Mucosa of descending colon (tissue), 3 donors: ENCODE data around the gene JPH2. TPM values are rescaled to one million over a fixed set of nuclear protein-coding genes. Genes with fewer than 3 reads are reported as not detected.
"Not testable (repeated sequence)": the region's sequence is repeated elsewhere in the genome, so short reads cannot be mapped to it uniquely, and the experiment has no call there.

Experiments
- ATAC-seq: fragments of 200-7000 bp; cut with Tn5 transposase; one replicate; pipeline ENCODE4 v1.9.1; 2020; ENCODE audit warnings: mild to moderate bottlenecking, moderate library complexity
- DNase-seq, 3 donors: peaks; one replicate each; pipeline ENCODE4 v3.0.0-alpha.2; 2020
- H3K36me3 ChIP-seq: fragments of 200-600 bp; one replicate; pipeline ENCODE4 v1.8.0; 2021; ENCODE audit warnings: low read depth, mild to moderate bottlenecking
- H3K4me1 ChIP-seq: fragments of 200-600 bp; one replicate; pipeline ENCODE4 v1.8.0; 2021; ENCODE audit warnings: low read depth, mild to moderate bottlenecking
- H3K4me3 ChIP-seq: fragments of 200-600 bp; one replicate; pipeline ENCODE4 v1.8.0; 2021; ENCODE audit warnings: mild to moderate bottlenecking
- H3K9me3 ChIP-seq: fragments of 200-600 bp; one replicate; pipeline ENCODE4 v1.8.0; 2021; ENCODE audit warnings: mild to moderate bottlenecking
- intact Hi-C, 2 donors: fragments of 100-400 bp; cut with DNase I in 1 of 2; cut with micrococcal nuclease in 1 of 2; formaldehyde crosslinking; loops; one replicate each; pipeline versions ENCODE4 v1.11.0 to v1.11.1; 2022; cut with DNase I, micrococcal nuclease
- total RNA-seq, 3 donors: library from RNA; stranded (reverse); fragmentation: NEBNext Ultra II Directional in 2 of 3; extraction: Animal tissue kit (Norgen Biotek cat#: 25700) in 2 of 3; gene quantifications; one replicate each; pipeline versions ENCODE4 v1.2.1 to v1.2.4, GENCODE V29; 2021 to 2023
- TF ChIP-seq, protein P1 (sequence below): fragments of 200-600 bp; IDR thresholded peaks from one replicate; pipeline ENCODE4 v1.8.0; 2022; ENCODE audit warnings: antibody characterized with exemption, mild to moderate bottlenecking
- donor health status: DM: no; HTN: no; CAD: no; lungs with moderate emphysema.
- donor health status: DM: no; HTN: no; CAD: no.
- donor health status: DM: no; HTN: yes; CAD: no.

The JPH2 gene
- total RNA-seq, 3 donors from 2014 or later = 2.3 to 87.3 (median 8.3) TPM

DNA sequence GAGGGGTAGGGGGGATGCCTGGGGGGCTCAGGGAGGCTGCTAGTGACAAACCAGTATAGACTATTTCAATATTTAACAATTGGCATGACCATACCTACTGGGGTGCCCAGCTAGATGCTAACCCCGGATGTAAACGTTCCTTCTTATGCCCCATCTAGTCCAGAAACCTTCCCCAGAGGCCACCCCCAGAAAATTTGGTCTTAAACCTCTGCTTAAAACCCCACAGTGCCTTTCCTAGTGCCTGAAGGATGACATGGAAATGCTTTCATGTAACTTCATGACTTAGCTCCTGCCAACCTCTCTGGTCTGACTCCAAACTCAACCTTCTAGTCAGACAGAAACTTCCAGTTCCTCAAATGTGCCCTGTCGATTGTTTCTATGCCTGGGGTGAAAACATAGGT is 52.0 kb downstream of the JPH2 start:
- no peaks in the 10 kb centered on the region for H3K36me3 ChIP-seq
- no peaks in the 10 kb centered on the region for H3K4me1 ChIP-seq
- TF ChIP-seq, protein P1, sequence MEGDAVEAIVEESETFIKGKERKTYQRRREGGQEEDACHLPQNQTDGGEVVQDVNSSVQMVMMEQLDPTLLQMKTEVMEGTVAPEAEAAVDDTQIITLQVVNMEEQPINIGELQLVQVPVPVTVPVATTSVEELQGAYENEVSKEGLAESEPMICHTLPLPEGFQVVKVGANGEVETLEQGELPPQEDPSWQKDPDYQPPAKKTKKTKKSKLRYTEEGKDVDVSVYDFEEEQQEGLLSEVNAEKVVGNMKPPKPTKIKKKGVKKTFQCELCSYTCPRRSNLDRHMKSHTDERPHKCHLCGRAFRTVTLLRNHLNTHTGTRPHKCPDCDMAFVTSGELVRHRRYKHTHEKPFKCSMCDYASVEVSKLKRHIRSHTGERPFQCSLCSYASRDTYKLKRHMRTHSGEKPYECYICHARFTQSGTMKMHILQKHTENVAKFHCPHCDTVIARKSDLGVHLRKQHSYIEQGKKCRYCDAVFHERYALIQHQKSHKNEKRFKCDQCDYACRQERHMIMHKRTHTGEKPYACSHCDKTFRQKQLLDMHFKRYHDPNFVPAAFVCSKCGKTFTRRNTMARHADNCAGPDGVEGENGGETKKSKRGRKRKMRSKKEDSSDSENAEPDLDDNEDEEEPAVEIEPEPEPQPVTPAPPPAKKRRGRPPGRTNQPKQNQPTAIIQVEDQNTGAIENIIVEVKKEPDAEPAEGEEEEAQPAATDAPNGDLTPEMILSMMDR = no peak
- intact Hi-C loops = no loop called here
- DNase-seq (no peak), ATAC-seq (no peak)
- no peaks in the 10 kb centered on the region for H3K9me3 ChIP-seq
- no peak overlapping the region for H3K4me3 ChIP-seq

DNA sequence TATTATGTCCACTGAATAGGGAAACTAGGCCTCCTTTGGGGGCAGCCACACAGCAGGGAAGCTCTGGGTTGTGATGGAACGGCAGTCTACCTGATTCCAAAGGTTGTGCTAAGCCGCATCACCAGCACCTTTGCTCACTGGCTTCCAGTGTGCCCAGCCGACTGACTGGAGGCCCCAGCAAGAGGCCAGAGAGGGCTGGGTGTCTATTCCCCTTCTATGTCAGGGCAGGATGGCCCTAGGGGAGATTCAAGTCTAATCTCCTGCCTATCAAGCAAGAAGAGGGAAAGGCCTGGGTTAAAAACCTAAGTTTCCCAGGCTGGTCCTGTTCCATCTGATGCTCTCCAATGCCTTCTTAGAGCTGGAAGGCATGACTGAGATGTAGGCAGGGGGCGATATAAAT is 53.6 kb downstream of the JPH2 start:
- TF ChIP-seq, protein P1 = no peak
- intact Hi-C loops = no loop called here
- DNase-seq = no peak
- Histone ChIP-seq H3K9me3 (no peaks in the 10 kb centered on the region), H3K4me3 (no peak overlapping the region), H3K36me3 (no peaks in the 10 kb centered on the region), H3K4me1 (no peaks in the 10 kb centered on the region)
- no peak for ATAC-seq

DNA sequence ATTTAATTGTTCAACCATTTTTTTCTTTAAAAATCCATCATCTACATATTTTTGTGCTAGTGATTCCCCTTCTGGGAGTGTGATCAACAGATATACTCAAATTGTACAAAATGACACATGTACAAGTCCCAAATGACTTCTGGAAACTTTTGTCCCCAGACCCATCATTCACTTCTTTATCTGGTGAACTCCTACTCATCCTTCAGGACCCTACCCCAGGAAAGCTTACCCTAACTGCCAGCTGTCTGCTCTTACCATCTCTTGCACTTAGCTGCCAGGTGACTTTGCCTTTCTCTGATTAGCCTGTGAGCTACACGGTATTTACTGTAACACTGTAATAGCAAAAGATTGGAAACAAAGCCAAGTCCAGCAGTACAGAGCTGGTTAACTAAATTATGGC is 55.3 kb downstream of the JPH2 start:
- no peak for DNase-seq
- TF ChIP-seq, protein P1 = no peak
- Histone ChIP-seq H3K4me1 (no peaks in the 10 kb centered on the region), H3K36me3 (no peaks in the 10 kb centered on the region), H3K4me3 (no peak overlapping the region), H3K9me3 (no peaks in the 10 kb centered on the region)
- intact Hi-C loops = no loop called here
- ATAC-seq = no peak

DNA sequence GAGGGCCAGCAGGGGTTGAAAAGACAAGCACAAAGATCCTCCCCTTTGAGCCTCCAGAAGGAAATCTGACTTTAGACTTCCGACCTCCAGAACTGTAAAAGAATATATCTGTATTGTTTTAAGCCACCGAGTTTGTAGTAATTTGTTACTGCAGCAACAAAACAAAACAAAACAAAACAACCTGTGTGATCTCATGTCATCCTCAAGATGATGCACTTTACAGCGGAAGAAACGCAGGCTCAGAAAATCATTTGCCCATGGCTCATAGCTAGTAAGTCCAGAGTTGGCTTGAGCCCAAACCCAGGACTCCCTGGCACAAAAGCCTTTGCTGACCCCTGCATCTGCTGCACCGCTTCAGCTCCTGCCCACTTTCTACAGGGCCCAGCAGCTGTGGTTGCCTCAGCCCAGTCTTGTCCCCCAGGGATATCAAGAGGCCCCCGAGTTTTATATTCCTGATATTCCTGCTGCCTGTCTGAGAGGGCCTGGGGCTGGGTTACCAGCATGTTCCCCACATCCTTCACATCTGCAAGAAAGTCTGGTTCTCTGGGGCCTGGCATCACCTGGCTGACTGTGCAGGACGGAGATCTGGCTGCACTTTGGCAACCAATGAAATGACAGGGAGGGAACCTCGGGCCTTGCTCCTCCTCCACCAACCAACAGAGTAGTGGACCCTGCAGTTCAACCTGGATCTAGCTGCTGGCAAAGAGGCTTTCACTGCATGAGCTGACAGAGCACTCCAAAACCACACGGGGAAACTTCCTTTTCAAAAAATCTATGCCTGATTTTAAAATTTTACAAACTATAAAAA is 56.9 kb downstream of the JPH2 start:
- Histone ChIP-seq H3K36me3 (no peaks in the 10 kb centered on the region), H3K9me3 (no peaks in the 10 kb centered on the region), H3K4me3 (no peak overlapping the region), H3K4me1 (no peaks in the 10 kb centered on the region)
- DNase-seq (no peak), ATAC-seq (no peak)
- TF ChIP-seq, protein P1 = no peak
- intact Hi-C loops = no loop called here

GRCh38 chr20:44129300-44129699 is 57.7 kb downstream of the JPH2 start:
- H3K4me3 ChIP-seq, H3K36me3 ChIP-seq, H3K9me3 ChIP-seq, H3K4me1 ChIP-seq, DNase-seq, ATAC-seq, intact Hi-C loops: not testable (repeated sequence)

GRCh38 chr20:44126445-44126844 is 60.5 kb downstream of the JPH2 start:
- no peak for DNase-seq
- intact Hi-C loops = no loop called here

More at GRCh38 chr20:44126445-44126844, 60.5 kb downstream of the JPH2 start:
- TF ChIP-seq, protein P1 = no peak
- no peaks in the 10 kb centered on the region for H3K36me3 ChIP-seq
- H3K9me3 ChIP-seq = no peaks in the 10 kb centered on the region
- ATAC-seq = no peak
- no peak overlapping the region for H3K4me3 ChIP-seq
- H3K4me1 ChIP-seq = no peaks in the 10 kb centered on the region
